Myocyte (in vitro differentiated cells): ENCODE data around the gene TRIM66. TPM values are rescaled to one million over a fixed set of nuclear protein-coding genes. Genes with fewer than 3 reads are reported as not detected.

Experiments used
- DNase-seq: peaks from one replicate; pipeline ENCODE4 v3.0.0-alpha.2; 2012; ENCODE audit warnings: low read depth
- total RNA-seq: library from RNA; depleted of rRNA; stranded (reverse); fragments of >200 nt; gene quantifications from 2 replicates; pipeline ENCODE4 v1.2.3, GENCODE V29; 2014

Gene TRIM66
- total RNA-seq, 1 donor from 2014 or later = 3.7 TPM

DNA sequence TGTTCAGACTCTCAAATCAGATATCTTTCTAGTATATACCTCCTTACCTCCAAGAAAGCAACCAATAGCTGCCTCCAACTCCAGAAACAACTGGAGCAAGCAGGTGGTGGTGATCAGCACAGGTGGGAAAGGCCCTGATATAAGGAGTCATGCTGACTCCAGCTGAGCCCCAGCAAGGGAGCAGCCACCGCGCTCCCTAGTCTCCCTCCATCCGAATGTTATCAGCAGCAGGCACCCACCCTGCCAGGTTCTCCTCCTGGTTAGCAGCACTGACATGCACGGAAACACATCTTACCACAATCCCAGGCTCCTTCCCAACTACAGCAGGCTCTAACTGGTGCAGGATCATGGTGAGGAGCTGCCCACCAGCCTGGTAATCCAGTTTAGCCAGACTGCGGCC lies 69.9 kb downstream of the TRIM66 start:
- peak; percentile 6 for DNase-seq

DNA sequence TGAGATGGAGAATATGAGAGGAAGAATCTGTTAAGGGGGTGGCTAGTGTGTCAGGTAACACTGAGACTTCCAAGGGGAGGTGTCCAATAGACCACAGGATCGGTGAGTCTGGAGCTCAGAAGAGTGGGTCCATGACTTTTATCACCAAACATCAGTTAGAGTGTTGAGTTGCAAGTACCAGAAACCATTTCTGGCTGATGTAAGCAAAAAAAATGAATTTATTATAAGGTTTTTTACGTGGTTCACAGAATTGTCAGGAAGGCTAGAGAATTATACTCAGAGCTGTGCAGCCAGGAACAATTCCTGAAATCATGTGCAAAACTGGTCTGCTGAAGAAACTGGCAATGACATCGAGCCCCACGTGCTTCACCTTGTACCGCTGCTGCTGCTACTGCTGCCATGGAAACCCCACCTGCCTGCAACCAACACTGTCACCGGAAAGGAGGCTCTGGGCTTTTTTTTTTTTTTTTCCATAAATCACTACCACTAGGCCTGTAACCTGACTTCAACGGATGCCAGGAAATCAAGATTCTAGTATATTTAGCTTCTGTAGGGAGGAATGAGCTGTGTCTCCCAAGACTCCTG lies 71.8 kb downstream of the TRIM66 start:
- DNase-seq = no peak

DNA sequence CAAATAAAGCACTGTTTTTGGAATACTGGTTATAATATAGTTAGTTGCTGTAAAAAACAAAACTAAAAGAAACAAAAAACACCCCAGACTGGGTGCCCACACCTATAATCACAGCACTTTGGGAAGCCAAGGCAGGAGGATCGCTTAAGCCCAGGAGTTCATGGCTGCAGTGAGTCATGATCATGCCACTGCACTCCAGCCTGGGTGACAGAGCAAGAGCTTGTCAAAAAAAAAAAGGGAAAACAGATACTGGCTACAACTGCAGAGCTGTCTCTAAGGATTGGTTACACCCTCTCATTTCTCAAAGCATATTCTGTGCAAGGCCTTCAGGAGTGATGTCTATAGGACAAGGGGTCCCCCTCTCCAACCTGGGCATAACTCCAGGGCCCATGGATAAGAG lies 73.8 kb downstream of the TRIM66 start:
- peak; percentile 50 for DNase-seq

DNA sequence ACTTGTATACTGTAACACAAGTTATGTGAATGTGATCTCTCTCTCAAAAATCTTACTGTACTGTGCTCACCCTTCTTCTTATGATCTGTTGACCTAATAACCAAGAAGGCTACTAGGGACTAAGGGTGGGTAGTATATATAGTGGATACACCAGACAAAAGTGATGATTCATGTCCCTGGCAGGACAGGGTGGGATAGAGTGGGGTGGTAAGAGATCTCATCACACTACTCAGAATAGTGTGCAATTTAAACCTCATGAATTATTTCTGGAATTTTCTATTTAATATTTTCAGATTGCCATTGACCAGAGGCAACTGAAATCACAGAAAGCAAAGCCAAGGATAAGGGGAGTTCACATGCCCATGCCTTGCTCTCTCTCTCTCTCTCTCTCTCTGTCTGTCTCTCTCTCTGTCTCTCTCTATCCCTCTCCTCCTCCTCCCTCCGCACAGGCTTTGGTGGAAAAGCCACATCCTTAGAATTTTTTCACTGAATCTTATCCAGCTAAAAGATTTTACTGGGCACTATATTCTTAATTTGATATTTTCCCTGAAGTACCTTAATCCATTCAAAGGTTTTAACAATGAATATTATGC lies 76.4 kb downstream of the TRIM66 start:
- peak; percentile 35 for DNase-seq

DNA sequence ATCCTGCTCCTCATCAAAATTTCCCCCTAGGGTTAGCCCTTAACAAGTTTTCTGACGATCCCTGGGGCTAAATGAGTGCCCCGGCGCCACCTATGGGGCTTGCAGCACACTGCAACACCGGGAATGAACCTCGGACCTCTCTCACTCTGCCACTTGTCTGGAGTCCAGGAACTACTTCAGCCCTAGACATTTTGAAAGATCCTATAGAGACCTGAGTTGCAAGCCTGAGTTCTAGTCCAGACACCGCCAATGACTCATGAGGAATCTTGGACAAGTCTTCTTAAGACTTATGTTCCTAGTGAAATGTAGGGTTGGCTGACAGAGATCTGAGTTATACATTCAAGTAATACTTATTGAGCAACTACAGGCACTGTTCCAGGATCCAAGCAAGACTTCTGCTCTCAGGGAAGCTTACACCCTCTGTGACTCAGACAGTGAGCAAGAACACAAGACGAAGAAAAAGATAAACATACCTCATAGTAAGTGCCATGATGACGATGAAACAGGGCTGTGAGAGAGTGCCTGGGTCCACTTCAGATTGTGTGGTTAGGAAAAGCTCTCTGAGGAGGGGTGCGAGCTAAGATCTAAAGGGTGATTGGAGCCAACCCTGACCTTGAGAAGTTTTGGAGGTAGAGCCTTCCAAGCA lies 78.3 kb downstream of the TRIM66 start:
- DNase-seq = peak; percentile 51

DNA sequence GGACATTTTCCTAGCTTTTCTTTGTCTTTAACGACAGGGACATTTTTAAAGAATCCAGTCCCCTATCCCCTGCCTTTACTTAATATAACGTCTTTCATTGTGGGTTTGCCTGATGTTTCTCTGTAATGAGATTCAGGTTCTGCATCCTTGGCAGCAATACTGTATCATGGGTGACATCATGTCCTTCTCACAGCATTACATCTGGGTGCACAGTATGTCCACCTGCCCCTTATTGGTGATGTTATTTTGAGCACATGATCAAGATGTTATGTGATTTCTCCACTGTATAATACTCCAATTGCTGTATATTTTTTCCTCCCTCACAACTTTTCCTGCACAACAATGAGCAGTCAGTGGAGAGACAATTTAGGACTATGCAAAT lies 78.8 kb downstream of the TRIM66 start:
- no peak for DNase-seq

DNA sequence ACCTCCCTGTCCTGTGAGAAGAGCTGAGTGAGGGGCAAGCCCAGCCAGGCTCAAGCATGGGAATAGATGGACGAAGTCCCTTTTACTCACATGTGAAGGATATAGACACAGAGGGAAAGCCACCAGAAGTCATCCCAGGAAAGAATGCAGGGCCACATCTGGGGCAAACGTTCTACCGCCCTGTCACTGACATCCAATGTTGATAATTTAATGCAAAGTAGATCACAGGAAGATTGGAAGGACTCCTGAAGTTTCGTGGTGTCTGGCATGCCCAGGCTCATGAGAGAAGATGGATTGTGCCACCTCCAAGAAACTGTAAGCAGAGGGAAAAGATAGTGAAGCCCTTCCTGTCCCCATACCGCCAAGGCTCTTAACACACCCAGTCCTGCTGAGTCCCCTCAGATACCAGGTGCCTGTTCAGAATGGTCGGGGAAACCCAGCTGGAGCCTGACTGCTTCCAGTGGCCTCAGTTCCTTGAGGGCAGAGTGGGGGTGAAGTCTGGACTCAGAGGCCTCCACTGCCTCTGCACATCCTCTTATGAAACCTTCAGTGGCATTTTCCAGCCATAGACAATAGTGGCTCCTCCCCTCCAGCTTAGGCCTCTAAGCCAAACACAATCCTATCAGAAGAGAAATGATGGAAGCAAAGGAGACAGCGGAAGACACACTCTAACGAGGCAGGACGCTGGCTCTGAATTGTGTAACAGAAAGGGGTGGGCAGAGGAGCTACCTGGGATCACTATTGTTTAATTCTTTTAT lies 80.9 kb downstream of the TRIM66 start:
- DNase-seq = no peak

DNA sequence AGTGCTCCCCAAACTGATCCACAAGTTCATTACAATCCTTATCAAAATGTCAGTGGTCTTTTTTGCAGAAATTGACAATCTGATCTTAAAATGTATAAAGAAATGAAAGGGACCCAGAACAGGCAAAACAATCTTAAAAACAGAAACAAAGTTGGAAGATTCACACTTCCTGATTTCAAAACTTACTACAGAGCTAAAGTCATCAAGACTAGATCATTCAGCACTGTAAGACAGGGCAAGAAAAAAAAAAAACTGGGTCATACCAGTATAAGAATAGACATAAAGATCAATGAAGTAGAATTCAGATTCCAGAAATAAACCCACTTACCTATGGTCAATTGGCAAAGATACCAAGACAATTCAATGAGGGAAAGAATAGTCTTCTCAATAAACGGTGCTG lies 84.0 kb downstream of the TRIM66 start:
- no peak for DNase-seq

DNA sequence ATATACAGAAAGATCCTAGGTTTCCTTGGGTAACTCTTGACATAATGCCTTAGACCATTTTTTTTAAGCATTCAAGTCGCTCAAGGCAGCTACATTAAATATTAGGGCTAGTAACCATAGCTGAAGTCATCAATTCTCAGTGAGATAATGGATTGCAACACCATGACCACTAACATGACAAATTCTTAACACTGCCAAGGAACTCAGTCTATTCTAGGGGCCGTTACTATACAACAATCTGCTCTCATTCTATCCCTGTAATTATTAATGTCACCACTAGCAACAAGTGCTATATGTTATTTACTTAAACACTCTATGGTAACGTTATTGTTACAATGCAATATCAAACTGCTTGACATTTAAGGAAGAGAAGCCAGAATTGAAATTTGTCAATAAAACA lies 85.3 kb downstream of the TRIM66 start:
- DNase-seq = no peak

DNA sequence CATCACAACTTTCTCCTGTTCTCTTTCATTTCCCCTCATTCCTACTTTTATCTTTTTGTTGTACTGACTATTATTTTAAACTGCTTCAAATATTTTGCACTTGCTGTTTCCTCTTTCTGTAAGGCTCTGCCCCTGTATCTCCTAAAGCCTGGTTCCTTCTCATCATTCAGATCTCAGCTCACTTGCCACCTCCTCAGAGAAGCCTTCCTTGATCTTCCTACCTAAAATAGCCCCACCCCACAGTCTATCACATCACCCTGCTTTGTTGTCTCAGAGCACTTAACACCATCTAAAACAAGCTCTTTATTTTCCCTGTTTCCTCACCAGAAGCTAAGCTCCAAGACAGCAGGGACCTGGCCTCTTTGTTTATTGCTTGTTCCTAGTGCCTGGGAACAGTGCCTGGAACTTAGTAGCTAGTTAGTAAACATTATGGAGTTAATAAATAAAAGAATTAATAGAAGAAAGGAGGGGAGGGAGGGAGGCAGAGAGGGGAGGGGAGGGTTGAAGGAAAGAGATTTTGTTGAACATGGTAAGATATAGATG lies 85.9 kb downstream of the TRIM66 start:
- no peak for DNase-seq

DNA sequence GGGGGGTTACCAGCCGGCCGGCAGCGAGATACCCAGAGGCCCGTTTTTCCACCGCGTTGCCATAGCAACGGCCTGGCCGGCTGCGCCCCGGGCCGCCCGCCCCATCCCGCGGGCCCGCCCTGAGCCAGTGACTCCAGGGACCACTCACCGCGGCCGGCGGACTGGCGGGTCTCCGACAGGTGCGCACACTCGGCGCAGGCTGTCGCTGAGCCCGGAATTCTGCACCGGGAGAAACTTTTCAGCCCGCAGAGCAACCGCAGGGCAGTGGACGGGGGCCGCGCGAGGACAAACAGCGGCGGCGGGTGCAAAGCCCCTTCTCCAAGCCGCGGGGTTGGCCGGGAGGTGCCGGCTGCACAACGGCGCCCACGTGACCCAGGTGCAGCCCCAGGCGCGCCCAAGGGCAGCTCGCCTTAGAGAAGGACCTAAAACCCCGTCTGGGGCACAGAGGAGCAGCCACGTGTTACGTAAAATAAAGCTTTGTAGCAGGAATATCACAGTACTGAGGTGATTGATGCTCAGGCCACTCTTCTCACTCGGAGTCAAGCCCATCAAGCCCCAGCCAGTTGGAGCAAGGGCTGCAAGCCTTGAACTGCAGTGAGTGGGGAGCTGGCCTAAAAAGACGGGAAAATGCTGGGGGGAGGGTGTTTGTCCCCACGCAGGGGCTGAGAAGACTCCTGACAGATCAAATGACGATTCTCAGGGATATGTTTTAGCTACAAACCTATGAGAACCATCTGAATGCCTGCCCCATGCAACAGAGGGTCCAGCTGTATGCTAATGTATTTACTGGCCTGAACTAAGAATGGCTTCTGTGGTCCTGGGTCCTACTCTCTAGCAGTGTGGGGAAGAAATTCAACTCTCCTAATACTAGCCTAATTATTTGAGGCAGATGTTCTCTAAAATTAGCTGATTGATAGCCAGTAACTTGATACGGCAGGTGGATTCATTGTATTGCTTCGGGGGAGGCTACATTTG lies 88.2 kb downstream of the TRIM66 start, which contains the start of gene STK33:
TSS of gene STK33 (minus strand) at position 294 of the 975 bp plus-strand sequence. CDS start 119,323 bp downstream, outside the sequence.
- DNase-seq = peak; percentile 22

DNA sequence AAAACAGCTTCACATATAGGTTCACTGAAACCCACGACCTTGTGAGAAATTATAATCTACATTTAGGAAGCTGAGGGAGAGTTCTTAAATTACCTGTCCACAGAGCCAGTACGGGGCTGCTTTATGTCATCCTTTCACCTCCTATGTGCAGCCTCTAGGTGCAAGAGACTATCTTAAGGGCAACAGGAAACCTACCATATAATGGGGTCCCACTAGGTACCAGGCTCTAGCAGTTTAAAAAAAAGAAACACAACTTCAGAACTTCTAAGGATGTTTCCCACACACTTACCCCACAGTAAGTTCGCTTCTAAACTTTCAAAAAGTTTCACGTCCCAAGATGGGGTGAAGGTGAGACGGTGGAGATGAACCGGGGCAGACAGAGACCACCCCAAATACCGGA lies 89.0 kb downstream of the TRIM66 start:
- no peak for DNase-seq

DNA sequence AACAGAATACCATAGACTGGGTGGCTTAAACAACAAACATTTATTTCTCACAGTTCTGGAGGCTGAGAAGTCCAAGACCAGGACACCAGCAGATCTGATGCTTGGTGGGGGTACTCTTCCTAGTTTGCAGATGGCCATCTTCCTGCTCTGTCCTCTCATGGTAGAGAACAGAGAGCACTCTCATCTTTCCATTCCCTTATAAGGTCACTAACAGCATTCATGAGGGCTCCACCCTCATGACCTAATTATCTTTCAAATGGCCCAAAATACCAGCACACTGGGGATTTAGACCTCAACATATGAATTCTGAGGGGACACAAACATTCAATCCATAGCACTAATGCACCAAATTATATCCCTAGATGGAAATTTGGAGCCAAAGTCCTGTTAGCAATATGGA lies 94.5 kb downstream of the TRIM66 start:
- DNase-seq = no peak

DNA sequence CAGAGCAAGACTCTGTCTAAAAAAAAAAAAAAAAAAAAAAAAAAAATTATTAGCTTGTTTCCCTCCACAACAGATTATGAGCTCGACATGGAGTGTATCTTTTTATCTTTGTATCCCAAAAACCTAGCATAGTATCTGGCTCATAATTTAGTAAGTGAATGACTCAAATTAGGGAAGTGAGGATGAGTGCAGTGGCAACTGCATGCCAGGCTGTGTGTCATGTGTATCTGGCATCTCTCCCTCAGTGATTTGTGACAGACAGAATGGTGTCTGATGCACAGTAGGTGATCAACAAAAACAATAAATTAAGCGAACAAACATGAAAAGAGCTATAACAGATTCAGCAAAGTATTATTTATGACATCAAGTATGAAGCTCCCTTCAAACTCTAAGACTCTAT lies 95.7 kb downstream of the TRIM66 start:
- no peak for DNase-seq

DNA sequence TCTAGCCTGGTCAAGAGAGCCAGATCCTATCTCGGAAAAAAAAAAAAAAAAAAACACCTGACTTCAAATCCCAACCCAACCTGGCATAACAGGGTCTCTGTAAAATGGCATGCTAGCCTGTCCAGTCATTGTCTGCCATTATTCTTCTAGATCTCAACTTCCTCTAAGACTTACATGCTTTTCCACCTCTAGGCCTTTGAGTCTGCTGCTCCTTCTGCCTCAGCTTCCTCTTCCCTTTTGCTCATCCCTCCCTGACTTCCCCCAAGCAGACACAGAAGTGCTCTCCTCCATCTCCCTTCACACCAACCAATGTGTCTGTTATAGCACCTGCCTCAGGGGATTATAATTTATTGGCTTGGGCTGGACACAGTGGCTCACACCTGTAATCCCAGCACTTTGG lies 96.3 kb downstream of the TRIM66 start:
- no peak for DNase-seq

DNA sequence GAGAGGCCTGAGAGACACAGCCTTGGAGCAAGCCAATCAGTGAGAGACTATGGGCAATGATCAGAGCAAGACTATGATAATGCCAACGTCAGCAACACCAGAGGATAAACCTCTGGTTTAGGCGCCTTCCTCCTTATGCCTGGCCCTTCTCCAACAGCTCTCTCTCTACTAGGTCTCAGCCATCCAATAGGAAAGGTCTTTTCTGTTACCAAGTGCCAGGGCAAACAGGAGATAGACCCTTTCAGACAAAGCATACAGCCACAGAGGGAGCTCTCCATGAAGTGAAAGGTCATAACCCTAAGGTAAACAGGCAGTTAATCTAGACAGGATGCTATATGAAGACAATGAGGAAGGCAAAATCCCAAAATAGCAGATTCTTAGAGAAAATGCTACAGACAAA lies 98.0 kb downstream of the TRIM66 start:
- DNase-seq = no peak

DNA sequence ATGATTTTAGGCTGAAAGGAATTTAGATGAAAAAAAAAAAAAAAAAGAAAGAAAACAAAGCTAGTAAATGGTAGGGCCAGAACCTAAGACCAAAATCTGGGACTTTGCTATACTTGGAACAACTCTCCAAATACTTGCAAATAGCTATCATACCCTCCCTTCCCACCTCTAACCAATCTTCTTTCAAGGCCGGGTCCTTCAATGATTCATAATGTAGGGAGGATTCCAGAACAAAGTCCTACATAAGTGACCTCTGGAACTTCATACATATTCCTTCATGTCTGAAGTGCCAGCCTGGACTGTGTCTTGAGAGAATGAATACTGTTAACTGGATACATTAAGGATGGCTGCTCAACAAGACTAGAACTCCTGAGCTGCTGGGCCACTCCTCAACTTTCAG lies 98.4 kb downstream of the TRIM66 start:
- DNase-seq = no peak

DNA sequence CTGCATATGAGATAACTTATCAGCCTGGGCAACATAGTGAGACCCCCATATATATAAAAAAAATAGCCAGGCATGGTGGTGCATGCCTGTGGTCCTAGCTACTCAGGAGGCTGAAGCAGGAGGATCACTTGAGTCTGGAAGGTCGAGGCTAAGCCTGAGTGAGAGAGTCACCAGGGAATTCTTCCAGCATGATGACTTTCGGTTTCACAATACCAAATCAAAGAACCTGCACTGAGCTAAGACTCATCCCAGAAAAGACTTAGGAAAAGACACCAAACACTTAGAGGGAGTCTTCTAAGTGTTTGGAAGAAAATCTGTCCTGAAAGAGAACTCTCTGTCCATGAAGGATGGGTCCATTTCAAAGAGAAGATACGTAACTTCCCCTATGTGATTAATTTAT lies 101.2 kb downstream of the TRIM66 start:
- no peak for DNase-seq

DNA sequence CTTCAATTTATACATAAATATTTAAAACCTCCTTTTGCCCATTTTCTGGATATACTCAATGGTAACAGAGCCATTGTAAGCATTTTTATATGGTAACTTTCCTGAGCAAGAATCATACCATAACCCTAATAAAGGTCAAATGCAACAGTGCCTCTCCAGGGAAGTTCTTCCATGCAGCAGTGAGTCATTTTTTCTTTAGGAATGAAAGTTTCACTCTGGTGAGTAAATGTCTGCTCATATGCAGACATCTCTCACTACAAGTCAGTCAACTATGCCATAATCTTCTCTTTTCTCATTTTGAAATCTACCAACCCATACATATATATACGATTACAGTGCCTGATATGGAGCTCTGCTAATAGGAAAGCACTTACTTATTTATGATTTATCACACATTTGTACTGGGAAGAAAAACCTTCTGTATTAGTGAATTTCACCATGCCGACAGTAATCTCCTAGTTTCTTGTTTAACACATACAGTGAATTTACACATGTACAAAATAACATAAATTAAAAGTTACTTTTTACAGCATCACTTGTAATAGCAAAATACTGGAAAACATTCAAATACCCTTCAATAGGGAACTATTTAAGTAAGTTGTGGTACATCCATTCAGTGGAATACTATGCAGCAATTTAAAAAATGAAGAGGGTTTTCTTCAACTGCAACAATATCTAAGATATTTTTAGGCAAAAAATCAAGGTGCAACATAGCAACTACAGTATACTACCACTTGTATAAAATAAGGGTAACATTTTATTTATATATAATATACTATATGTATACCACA lies 104.5 kb downstream of the TRIM66 start:
- DNase-seq = no peak

DNA sequence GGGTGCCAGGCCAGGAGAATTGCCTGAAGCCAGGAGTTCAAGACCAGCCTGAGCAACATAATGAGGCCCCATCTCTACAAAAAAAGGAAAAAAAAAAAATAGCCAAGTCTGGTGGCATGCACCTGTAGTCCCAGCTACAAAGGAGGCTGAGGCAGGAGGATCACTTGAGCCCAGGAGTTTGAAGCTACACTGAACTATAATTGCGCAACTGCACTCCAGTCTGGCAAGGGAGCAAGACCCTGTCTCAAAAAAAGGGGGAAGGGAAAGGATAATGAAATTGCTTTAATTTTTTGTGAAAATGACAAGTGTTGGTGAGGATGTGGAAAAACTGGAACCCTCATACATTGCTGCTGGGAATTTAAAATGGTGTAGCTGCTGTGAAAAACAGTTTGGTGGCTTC lies 107.7 kb downstream of the TRIM66 start:
- no peak for DNase-seq
